Stimulated activated CD4-positive, alpha-beta T cell treated with anti-CD3 and anti-CD28 coated beads, TNF-alpha, amount 100 ng/mL, for 4 hours (primary cell): ENCODE measurements around the gene ZGRF1.
"Not testable (repeated sequence)": the region's sequence is repeated elsewhere in the genome, so short reads cannot be mapped to it uniquely, and the experiment has no call there.

Source experiments
- DNase-seq, 3 experiments: peaks; one replicate each; pipeline ENCODE4 v3.0.0-alpha.2; 2020; ENCODE audit warnings: low read depth in 3 of 3

Gene ZGRF1, protein sequence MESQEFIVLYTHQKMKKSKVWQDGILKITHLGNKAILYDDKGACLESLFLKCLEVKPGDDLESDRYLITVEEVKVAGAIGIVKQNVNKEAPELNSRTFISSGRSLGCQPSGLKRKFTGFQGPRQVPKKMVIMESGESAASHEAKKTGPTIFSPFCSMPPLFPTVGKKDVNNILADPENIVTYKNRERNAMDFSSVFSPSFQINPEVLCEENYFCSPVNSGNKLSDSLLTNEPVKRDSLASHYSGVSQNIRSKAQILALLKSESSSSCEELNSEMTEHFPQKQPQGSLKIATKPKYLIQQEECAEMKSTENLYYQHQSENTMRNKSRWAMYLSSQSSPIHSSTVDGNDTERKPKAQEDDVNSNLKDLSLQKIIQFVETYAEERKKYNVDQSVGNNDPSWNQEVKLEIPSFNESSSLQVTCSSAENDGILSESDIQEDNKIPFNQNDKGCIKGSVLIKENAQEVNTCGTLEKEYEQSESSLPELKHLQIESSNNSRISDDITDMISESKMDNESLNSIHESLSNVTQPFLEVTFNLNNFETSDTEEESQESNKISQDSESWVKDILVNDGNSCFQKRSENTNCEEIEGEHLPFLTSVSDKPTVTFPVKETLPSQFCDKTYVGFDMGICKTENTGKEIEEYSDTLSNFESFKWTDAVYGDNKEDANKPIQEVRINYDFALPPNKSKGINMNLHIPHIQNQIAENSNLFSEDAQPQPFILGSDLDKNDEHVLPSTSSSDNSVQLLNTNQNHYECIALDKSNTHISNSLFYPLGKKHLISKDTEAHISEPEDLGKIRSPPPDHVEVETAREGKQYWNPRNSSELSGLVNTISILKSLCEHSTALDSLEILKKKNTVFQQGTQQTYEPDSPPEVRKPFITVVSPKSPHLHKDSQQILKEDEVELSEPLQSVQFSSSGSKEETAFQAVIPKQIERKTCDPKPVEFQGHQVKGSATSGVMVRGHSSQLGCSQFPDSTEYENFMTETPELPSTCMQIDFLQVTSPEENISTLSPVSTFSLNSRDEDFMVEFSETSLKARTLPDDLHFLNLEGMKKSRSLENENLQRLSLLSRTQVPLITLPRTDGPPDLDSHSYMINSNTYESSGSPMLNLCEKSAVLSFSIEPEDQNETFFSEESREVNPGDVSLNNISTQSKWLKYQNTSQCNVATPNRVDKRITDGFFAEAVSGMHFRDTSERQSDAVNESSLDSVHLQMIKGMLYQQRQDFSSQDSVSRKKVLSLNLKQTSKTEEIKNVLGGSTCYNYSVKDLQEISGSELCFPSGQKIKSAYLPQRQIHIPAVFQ (N-terminal part only)

DNA sequence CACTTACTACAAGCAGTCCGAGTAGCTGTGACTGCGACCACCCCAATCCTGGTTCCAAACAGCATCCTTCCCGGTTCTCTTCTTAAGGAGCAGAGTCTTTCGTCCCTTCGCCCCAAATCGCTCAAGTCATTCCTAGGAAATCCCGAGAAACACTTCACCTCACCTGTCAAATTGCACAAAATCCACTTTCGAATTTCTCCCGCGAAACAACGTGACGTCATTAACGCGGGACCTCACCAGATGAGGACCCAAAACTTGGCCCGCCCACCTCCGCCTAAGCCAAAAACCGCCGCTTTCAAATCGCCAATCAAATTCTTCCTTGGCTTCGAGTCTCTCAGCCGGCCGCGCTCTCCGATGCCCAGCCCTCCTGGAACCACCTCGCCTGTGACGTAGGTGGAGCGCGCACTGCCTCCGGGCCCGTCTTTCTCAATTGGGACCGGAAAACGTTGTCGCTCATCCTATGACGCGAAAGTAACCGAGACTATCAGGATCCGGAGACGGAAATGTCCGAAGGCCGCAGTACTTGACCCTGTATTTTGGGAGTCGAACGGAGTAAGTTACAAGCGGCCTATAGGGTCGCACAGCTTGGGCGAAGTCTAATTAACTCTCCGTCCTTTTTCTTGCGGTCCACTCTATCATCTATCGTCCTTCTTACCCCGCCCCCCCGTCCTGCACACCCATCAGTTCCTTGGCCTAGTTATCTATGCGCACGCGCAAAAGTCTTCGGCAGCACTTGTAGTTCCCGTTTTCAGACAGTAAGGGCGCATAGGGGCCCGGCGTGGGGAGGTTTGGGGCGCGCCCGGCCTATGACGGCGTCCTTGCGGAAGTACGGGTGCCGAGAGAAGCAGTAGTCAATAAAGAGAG is at the start of gene ZGRF1, which contains the start of gene LARP7:
ZGRF1 (minus strand) TSS at position 222 of the 864 bp plus-strand sequence. CDS start 3,733 bp downstream, outside the sequence.
LARP7 (plus strand) TSS at position 456 of the 864 bp plus-strand sequence. CDS start 7,527 bp downstream, outside the sequence.
- peak; percentile 88 to 95 (median 94) for DNase-seq

DNA sequence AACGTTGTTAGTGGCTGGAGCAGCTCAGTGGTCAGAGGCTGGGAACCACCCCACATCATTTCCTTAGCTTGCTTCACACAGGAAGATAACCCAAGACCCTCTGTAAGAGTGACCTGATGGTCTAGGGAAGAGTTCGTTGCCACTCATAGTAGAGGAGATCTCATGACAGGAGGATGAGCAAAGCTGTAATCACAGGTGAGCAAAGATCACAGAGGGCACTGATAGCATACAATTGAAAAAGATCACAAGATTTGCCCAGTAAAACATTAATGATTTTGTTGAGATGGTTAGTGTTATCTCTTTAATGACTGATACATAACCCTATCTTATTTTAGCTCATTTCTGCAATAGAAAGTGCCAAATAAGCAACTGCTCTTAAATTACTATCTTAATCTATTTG is 44.3 kb upstream of the ZGRF1 start:
- DNase-seq, result no peak

DNA sequence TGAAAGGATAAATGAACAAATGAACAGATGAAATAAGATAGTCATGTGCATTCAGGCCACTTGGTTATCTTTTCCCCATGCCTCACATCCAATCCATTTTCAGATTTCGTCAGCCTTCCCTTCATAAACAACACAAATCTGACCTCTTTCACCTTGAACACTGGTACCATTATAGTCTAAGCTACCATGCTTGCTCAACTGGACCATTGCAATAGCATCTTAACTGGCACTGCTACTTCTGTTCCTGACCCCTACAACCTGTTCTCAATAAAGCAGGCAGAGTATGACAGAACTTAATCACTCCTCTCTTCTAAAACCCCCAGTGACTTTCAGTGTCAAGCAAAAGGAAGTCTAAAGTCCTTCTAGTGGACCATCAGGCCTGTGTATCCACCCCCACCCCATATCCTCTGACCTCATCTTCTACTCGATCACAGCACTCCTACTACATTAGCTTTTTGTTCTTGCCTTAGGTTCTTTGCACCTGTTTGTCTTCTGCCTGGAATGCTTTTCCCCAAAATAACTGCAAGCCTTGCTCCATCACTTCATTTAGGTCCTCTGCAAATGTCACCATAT is 40.9 kb upstream of the ZGRF1 start:
- no peak for DNase-seq

DNA sequence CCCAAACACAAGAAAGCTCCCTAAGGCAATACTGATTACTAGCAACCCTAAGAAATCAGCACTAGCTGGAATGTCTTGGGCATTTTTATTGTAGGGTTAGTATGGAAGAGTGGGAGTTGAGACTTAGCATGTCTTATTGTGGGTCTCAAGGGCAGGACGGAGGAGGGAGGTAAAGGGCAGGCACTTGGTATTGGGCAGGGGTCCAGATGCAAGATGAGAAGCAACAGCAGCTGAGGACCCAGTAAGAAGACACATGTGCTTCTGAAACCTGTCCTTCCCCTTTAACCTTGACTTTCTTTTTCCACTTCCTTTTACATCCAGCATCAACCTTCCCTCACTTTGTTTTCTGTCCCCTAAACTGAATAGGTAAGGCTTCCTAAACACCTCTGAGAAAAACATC is 37.7 kb upstream of the ZGRF1 start:
- no peak for DNase-seq

DNA sequence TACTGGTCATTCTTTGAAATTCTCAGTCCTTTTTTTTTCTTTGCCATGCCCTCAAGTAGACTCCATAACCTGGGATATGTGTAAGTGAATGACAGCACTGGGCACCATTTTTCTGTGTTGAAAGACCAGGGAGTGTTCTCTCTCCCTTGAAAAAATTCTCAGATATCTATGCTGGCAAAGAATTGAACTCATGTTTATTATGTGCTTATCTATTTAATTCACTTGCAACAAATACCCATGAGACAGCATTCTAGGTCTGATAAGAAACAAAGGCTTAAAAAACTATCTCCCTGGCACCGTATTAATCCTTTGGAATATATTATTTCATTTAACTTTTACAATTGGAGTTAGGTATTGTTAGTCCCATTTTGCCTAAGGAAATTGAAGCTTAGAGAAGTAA is 37.0 kb upstream of the ZGRF1 start:
- DNase-seq, result no peak

DNA sequence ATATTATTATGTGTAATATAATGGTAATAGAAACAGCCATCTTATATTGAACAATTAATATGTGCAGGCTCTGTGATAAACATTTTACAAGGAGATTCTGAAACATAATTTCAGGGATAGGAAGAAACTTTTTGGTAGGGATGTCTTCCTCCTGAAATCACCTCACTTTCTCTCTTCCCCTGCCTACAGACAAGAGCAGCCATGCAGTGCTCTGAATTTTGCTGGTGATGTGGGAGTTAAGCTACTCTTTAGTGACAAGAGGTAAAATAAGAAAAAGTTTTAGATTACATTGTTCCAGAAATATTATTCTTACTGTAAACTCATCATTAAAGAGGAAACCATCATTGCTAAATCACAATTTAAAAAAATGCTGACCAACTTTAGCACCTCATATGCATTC is 36.4 kb upstream of the ZGRF1 start:
- DNase-seq, result no peak

DNA sequence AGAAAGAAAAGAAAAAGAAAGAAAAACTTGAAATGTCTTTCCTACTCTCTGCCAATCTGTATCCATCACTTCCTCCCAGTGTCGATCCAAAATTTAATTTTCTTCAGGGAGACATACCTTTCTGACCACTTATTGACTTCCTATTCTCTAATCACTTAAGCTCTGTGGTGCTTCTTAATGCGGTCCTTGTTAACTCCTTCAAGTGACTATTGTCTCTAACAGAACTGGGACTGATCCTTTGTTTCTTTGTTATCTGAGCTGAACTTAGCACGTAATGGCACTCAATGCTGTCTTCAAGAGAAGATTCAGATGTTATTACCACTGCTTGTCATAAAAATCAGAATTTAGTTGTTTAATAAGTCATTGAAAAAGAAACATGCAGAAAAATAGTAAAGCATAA is 31.4 kb upstream of the ZGRF1 start:
- DNase-seq, result no peak

DNA sequence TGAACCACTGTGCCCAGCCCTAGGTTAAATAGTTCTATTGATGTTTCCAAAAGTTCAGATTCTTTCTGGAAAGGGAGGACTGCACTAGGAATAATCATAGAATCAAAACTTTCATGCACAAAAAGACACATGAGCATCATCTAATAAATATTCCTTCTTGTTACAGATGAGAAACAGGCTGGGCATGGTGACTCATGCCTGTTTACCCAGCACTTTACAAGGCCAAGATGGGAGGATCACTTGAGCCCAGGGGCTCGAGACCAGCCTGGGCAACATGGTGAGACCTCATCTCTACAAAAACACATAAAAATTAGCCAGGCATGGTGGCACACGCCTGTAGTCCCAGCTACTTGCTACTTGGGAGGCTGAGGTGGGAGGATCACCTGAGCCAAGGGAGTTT is 27.9 kb upstream of the ZGRF1 start:
- DNase-seq, result no peak

DNA sequence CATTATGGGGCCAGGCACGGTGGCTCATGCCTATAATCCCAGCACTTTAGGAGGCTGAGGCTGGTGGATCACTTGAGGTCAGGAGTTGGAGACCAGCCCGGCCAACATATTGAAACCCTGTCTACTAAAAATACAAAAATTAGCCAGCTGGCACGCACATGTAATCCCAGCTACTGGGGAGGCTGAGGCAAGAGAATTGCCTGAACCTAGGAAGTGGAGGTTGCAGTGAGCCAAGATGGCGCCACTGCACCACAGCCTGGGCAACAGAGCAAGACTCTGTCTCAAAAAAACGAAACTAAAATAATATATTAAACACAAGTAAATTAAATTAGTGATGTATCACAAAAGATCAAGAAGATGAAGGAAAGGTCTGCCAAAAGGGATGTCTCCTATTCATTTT is 19.4 kb upstream of the ZGRF1 start:
- DNase-seq, result not testable (repeated sequence)

DNA sequence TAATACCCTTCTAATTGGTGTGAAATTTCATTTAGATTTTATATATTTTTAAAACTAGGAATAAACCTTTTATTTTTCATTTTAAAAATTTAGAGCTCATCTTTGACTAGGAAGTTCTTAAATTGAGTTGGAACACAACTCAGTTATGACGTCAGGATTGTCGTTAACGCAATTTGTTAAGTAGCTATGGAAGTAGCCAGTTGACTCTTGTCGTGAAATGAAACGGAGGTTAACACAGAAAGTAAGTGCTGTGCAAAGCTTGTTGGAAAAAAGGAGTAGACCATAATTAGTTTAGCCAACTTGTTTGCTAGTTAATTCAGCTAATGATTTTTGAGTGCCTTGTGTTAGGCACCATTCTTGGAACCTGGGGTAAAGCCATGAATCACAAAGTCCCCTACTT is 18.6 kb upstream of the ZGRF1 start:
- DNase-seq, result no peak

DNA sequence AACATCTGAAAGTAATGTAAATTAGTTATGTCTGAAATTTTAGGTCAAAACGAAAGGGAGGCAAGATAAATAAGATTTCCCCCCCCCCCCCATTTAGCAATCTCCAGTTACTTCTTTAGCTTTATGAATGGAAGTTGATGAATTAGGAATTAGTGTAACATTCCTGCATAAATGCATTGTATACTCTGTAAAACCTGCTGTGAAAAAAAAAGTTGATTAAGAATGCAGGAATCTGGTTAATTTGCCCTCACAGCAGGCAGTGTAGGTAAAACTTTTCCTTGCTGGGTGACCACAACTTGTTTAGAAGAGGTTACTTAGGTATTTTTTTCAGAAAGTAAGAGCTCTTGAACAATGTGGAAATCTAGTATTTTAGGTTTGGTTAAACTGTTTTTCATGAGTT is 15.5 kb upstream of the ZGRF1 start:
- no peak for DNase-seq

DNA sequence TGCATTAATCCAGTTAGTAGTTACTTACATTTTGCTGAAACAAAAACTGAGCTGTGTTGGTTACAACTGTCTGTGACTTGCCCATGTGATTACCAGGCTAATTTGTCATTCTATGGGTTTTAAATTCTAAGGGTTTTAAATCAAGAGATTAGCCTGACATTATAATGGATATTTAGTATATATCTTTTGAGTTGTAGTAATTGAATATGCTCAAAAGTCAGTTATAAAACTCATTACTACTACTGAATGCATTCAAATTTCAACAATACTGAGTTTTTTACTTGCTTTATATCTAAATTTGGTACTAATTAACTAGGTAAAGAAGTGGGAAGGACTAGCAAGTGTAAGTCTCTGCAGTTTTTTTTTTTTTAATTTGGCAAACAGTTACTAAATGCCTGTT is 14.9 kb upstream of the ZGRF1 start:
- DNase-seq, result no peak

DNA sequence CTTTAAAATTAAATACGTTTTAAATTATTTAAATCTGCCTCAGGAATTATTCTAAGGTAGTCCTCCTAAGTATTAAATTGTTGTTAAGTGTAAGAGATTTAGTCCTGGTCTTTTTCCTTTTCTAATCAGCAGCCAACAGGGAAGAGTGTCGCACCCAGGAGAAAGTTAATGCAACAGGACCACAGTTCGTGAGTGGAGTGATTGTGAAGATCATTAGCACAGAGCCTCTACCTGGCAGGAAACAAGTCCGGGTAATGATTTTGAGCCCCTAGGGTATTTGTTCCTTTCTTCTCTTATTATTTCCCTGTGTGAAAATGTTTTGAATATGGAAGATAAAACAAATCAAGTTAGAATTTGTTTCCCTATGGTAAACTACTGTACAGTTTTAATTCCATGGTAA is 13.6 kb upstream of the ZGRF1 start:
- no peak for DNase-seq

DNA sequence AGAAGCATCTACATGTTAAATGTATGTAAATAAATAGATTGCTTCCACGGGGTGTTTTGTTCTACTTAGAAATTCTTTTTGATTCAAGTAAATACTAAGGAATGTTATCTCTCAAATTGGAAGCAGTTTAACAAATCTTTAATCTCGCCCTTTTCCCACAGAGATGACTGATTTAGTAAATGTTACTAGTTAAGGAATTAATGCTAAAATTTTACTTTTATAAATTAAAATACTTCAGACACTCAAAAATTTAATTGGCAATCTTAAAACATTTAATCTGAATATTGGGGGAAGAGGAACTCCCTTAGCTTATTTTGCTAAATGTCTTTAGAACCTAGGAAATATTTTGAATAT is 12.3 kb upstream of the ZGRF1 start:
- no peak for DNase-seq

DNA sequence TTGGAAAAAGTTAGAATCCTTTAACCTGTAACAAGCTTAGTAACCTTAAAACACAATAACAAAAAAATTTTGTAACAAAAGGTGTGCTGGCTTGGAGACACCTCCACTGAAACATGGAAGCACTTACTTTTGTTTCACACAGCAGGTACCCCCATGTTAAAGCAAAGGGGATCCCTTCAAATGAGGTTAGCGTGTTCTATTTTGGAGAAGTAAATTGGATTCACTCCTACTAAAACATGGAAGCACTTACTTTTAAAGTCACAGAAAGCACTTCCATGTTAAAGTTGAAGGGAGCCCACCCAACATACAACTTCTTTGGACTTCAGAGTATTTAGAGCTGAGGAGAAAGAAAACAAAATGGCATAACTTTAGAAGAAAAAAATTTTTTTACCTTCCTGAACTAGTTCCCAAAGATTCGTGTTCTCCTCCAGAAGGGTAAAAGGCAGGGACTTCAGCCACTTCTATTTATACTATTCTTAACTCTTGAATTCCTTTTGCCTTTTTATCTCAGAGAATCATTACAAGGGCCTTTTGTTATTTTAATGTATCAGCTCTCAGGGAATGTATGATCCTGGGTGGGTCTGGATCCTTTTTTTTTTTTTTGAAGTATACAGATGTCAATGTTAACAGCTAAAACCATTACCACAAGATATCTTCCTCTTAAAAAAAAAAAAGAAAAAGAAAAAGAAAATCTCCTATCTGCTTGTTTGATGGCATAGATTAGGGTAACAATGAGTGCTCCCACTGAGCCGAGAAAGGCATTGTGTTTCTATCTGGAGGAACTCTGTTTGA is 11.8 kb upstream of the ZGRF1 start:
- no peak for DNase-seq

DNA sequence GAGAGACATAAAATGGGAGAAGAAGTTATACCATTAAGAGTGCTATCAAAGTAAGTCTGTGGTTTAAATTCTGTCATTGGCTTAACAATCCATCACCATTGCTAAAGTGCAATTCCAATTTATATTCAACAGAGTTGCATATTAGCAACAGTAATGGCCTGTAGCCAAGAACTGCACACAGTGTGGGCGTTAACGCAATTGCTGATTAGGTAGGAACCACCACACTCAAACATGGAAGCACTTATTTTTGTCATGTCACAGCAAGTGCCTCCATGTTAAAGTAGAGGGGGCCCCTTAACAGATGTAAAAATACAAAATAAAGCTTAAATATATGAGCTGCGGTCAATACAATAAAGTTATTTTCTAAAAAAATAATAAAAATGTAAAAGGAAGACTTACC is 11.1 kb upstream of the ZGRF1 start:
- DNase-seq, result no peak

DNA sequence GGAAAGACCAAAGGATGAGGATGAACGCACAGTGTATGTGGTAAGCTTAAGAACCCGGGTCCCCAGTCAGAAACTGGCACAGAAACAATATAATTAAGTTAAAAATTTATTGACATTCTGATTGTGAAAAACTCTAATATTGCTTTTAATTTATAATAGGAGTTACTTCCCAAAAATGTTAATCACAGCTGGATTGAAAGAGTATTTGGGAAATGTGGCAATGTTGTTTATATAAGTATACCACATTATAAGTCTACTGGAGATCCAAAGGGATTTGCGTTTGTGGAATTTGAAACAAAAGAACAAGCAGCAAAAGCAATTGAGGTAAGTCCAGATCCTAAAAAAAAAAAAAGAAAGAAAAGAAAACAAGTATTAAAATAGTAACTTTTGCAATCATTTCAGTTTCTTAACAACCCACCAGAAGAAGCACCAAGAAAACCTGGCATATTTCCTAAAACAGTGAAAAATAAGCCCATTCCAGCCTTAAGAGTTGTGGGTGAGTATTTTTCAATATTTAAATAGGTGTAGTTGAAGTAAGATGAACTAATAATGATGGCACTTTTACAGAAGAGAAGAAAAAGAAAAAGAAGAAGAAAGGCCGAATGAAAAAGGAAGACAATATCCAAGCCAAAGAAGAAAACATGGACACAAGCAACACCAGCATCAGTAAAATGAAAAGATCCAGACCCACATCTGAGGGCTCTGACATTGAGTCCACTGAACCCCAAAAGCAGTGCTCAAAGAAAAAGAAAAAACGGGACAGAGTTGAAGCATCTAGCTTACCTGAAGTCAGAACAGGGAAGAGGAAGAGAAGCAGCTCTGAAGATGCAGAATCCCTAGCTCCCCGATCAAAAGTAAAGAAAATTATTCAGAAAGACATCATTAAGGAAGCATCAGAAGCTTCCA is 10.2 kb upstream of the ZGRF1 start:
- no peak for DNase-seq

DNA sequence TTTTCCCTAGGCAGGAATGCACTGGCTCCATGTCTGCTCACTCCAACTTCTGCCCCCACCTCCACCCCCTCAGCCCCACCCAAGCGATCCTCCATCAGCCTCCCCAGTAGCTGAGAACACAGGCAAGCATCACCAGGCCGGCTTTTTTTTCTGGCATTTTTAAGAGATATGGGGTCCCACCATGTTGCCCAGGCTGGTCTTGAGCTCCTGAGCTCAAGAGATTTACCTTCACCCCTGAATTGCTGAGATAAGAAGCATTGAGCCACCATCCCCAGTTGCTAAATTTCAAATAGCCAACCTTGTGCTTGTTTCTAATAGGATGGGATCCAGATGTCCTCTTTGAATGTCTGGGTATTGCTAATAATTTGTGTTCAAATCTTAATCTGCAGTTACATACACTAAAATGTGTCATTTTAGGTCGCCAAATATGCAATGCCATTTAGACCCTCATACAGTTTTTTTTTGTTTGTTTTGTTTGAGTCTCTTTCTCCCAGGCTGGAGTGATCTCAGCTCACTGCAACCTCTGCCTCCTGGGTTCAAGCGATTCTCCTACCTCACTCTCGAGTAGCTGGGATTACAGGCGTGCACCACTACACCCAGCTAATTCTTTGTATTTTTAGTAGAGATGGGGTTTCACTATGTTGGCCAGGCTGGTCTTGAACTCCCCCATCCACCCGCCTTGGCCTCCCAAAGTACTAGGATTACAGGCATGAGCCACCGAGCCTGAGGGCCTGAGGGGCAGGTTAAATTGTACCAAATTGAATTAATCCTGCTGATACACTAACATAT is 9.0 kb upstream of the ZGRF1 start:
- no peak for DNase-seq
